Kidney (tissue), 14 donors: ENCODE data around the gene GLB1L2. TPM values are rescaled to one million over a fixed set of nuclear protein-coding genes. Genes with fewer than 3 reads are reported as not detected.

ENCODE experiments used
- DNase-seq, 5 donors: peaks; one replicate each; pipeline ENCODE4 v3.0.0-alpha.2; 2013 to 2020
- FAIRE-seq: peaks from 2 replicates; lab custom pipeline; 2012; peaks lifted over from hg19 to GRCh38; lab: Jason Lieb, UNC
- H3K27ac ChIP-seq, 2 donors: one replicate each; pipeline ENCODE4 v1.7.0; 2013; ENCODE audit warnings: low read depth in 2 of 2, low read length in 2 of 2, inconsistent platforms in 1 of 2
- H3K27me3 ChIP-seq: one replicate; pipeline ENCODE4 v1.7.1; 2013; ENCODE audit warnings: low read length, inconsistent platforms; ENCODE audit not compliant: control insufficient read depth, insufficient read depth
- H3K36me3 ChIP-seq, 3 donors: one replicate each; pipeline versions ENCODE4 v1.7.0 to v1.7.1; 2013; ENCODE audit warnings: low read length in 3 of 3, control low read depth in 1 of 3, inconsistent platforms in 1 of 3; ENCODE audit not compliant: insufficient read depth in 3 of 3, control insufficient read depth in 2 of 3
- H3K4me1 ChIP-seq, 3 donors: one replicate each; pipeline versions ENCODE4 v1.7.0 to v1.7.1; 2013; ENCODE audit warnings: low read length in 3 of 3, inconsistent platforms in 1 of 3, low read depth in 1 of 3; ENCODE audit not compliant: control insufficient read depth in 2 of 3, insufficient read depth in 2 of 3
- H3K4me3 ChIP-seq, 3 donors: one replicate each; pipeline versions ENCODE4 v1.7.0 to v1.8.1; 2013; ENCODE audit warnings: low read length in 3 of 3, control low read depth in 1 of 3, inconsistent platforms in 1 of 3
- H3K9ac ChIP-seq, 3 donors: one replicate each; pipeline versions ENCODE4 v1.7.0 to v1.7.1; 2013; ENCODE audit warnings: low read length in 3 of 3, control low read depth in 1 of 3, inconsistent platforms in 1 of 3
- H3K9me3 ChIP-seq, 3 donors: one replicate each; pipeline versions ENCODE4 v1.7.0 to v1.7.1; 2013; ENCODE audit warnings: low read length in 3 of 3, control low read depth in 1 of 3, inconsistent platforms in 1 of 3; ENCODE audit not compliant: control insufficient read depth in 2 of 3, insufficient read depth in 1 of 3
- CTCF ChIP-seq: IDR thresholded peaks from 3 replicates; pipeline ENCODE4 v1.5.1; 2012; ENCODE audit warnings: mild to moderate bottlenecking, moderate library complexity, borderline replicate concordance; ENCODE audit not compliant: insufficient read depth; ENCODE audit errors: extremely low read depth
- intact Hi-C: fragments of 100-400 bp; cut with DNase I; formaldehyde crosslinking; loops from one replicate; pipeline ENCODE4 v1.11.1; 2022
- polyA plus RNA-seq: library from polyadenylated mRNA; stranded (reverse); fragments of 350-450 nt; fragmentation: Illumina TruSeq; extraction: RNeasy Lipid Tissue Mini Kit (QIAGEN cat#74804); gene quantifications from one replicate; pipeline ENCODE4 v1.2.3, GENCODE V29; 2014; ENCODE audit warnings: low read depth, low replicate concordance; ENCODE audit not compliant: insufficient read depth
- total RNA-seq: library from RNA; stranded (reverse); fragmentation: NEBNext Ultra II Directional; extraction: Animal tissue kit (Norgen Biotek cat#: 25700); gene quantifications from one replicate; pipeline ENCODE4 v1.2.1, GENCODE V29; 2021
- donor health status: control.
- donor health status: control.
- donor health status: control.
- donor health status: control.
- donor health status: control.
- donor health status: DM: yes; HTN: yes; CAD: no.
- donor health status: Normal renal cell carcinoma (clear cell type).

Gene GLB1L2
- total and polyA plus RNA-seq, 2 donors from 2014 or later, result 10.0 to 26.1 TPM

GRCh38 chr11:134416726-134417125 is 84.9 kb downstream of the GLB1L2 start:
- DNase-seq (no peak), FAIRE-seq (no peak)
- H3K9ac ChIP-seq, result no peak overlapping the region
- no peak overlapping the region for H3K4me3 ChIP-seq
- no peaks in the 10 kb centered on the region for H3K36me3 ChIP-seq
- H3K27me3 ChIP-seq, result peaks cover 13% of the 10 kb centered on the region
- TF ChIP-seq CTCF, result no peak
- no peaks in the 10 kb centered on the region for H3K4me1 ChIP-seq
- no peak overlapping the region for H3K27ac ChIP-seq
- H3K9me3 ChIP-seq, result no peaks in the 10 kb centered on the region
- intact Hi-C loops, result no loop called here

GRCh38 chr11:134417871-134418840 is 86.4 kb downstream of the GLB1L2 start:
- no peak overlapping the region for H3K4me3 ChIP-seq
- TF ChIP-seq CTCF, result no peak
- intact Hi-C loops, result no loop called here
- no peaks in the 10 kb centered on the region for H3K9me3 ChIP-seq
- DNase-seq (peak in 3 of 5 donors; percentile 73 to 84 (median 83)), FAIRE-seq (no peak)
- no peaks in the 10 kb centered on the region for H3K36me3 ChIP-seq
- no peak overlapping the region for H3K9ac ChIP-seq
- H3K27me3 ChIP-seq, result peaks cover 10% of the 10 kb centered on the region
- no peak overlapping the region for H3K27ac ChIP-seq
- no peaks in the 10 kb centered on the region for H3K4me1 ChIP-seq

- DNase-seq, result no peak
- H3K9me3 ChIP-seq, result no peaks in the 10 kb centered on the region
- FAIRE-seq, result no peak
- intact Hi-C loops, result no loop called here
- no peaks in the 10 kb centered on the region for H3K4me1 ChIP-seq
- no peak overlapping the region for H3K9ac ChIP-seq
- H3K27ac ChIP-seq, result no peak overlapping the region
- no peak for TF ChIP-seq CTCF
- no peaks in the 10 kb centered on the region for H3K36me3 ChIP-seq
- H3K4me3 ChIP-seq, result no peak overlapping the region
- H3K27me3 ChIP-seq, result no peaks in the 10 kb centered on the region
Observed at GRCh38 chr11:134423106-134423505, 91.3 kb downstream of the GLB1L2 start.
